ENCODE data around the gene TDRD10. TPM values are rescaled to one million over a fixed set of nuclear protein-coding genes. Genes with fewer than 3 reads are reported as not detected.

The TDRD10 gene
- total RNA-seq, 1 donor from 2014 or later: not detected

- no peak for DNase-seq (ENCODE audit: low read depth)
- no peak overlapping the region for H3K27ac Mint-ChIP-seq (ENCODE audit: unreplicated experiment)
- peaks cover 9% of the 10 kb centered on the region for H3K4me1 Mint-ChIP-seq (ENCODE audit: low read depth, unreplicated experiment)
These were observed 33.3 kb upstream of the TDRD10 start for GRCh38 chr1:154468535-154469250.

GRCh38 chr1:154469844-154470560, 32.0 kb upstream of the TDRD10 start:
- Histone ChIP-seq H3K9ac (ENCODE audit: low read length) (no peak overlapping the region), H3K4me1 (ENCODE audit: insufficient read depth, low read length) (peaks cover 6% of the 10 kb centered on the region), H3K4me2 (ENCODE audit: low read length) (no peak overlapping the region), H3K4me3 (ENCODE audit: insufficient read depth, low read depth, low read length) (no peak overlapping the region), H4K20me1 (ENCODE audit: insufficient read depth, low read length) (no peaks in the 10 kb centered on the region), H2AFZ (ENCODE audit: low read depth, low read length) (no peak overlapping the region), H3K79me2 (ENCODE audit: insufficient read depth, low read length) (no peaks in the 10 kb centered on the region), H3K36me3 (ENCODE audit: insufficient read depth, low read length) (no peaks in the 10 kb centered on the region), H3K27me3 (ENCODE audit: insufficient read depth, low read length) (no peaks in the 10 kb centered on the region), H3K9me3 (ENCODE audit: insufficient read depth, low read depth, low read length) (no peaks in the 10 kb centered on the region), H3K27ac (ENCODE audit: low read depth, low read length) (no peak overlapping the region)
- Mint-ChIP-seq H3K36me3 (ENCODE audit: low read depth, unreplicated experiment) (no peaks in the 10 kb centered on the region), H3K4me1 (ENCODE audit: low read depth, unreplicated experiment) (peaks cover 12% of the 10 kb centered on the region), H3K27ac (ENCODE audit: unreplicated experiment) (no peak overlapping the region), H3K4me3 (ENCODE audit: unreplicated experiment) (no peak overlapping the region), H3K9me3 (ENCODE audit: unreplicated experiment) (no peaks in the 10 kb centered on the region), H3K27me3 (ENCODE audit: low read depth, unreplicated experiment) (peaks cover 10% of the 10 kb centered on the region)
- FAIRE-seq: no peak
- DNase-seq (ENCODE audit: low read depth): no peak
- TF ChIP-seq CTCF (IDR thresholded peaks at IDR 0.05; ENCODE audit: insufficient read depth, low read depth, low read length): no peak
- TF ChIP-seq EZH2 (IDR thresholded peaks at IDR 0.05; ENCODE audit: insufficient read depth, low read length): no peak

More at GRCh38 chr1:154468535-154469250, 33.3 kb upstream of the TDRD10 start:
- Mint-ChIP-seq H3K4me3 (ENCODE audit: unreplicated experiment) (no peak overlapping the region), H3K27me3 (ENCODE audit: low read depth, unreplicated experiment) (peaks cover 10% of the 10 kb centered on the region), H3K36me3 (ENCODE audit: low read depth, unreplicated experiment) (no peaks in the 10 kb centered on the region), H3K9me3 (ENCODE audit: unreplicated experiment) (no peaks in the 10 kb centered on the region)
- Histone ChIP-seq H3K4me3 (ENCODE audit: insufficient read depth, low read depth, low read length) (no peak overlapping the region), H3K9ac (ENCODE audit: low read length) (no peak overlapping the region), H3K9me3 (ENCODE audit: insufficient read depth, low read depth, low read length) (no peaks in the 10 kb centered on the region), H3K27me3 (ENCODE audit: insufficient read depth, low read length) (no peaks in the 10 kb centered on the region), H3K4me2 (ENCODE audit: low read length) (no peak overlapping the region), H3K27ac (ENCODE audit: low read depth, low read length) (no peak overlapping the region), H3K4me1 (ENCODE audit: insufficient read depth, low read length) (peaks cover 2% of the 10 kb centered on the region), H2AFZ (ENCODE audit: low read depth, low read length) (peak overlapping the region; percentile 2), H3K36me3 (ENCODE audit: insufficient read depth, low read length) (no peaks in the 10 kb centered on the region), H3K79me2 (ENCODE audit: insufficient read depth, low read length) (no peaks in the 10 kb centered on the region), H4K20me1 (ENCODE audit: insufficient read depth, low read length) (no peaks in the 10 kb centered on the region)
- no peak for FAIRE-seq
- TF ChIP-seq EZH2 (IDR thresholded peaks at IDR 0.05; ENCODE audit: insufficient read depth, low read length) (no peak), CTCF (IDR thresholded peaks at IDR 0.05; ENCODE audit: insufficient read depth, low read depth, low read length) (no peak)

Data from astrocyte (in vitro differentiated cells and primary cell).